A673 (cell line): ENCODE data around the gene CCDC88C.
"Not testable (repeated sequence)": the region's sequence is repeated elsewhere in the genome, so short reads cannot be mapped to it uniquely, and the experiment has no call there.

Experiments used
- EZH2 ChIP-seq: fragments of 200-600 bp; sonication (generic); IDR thresholded peaks from 2 replicates; pipeline ENCODE4 v1.6.1; 2017; ENCODE audit warnings: borderline replicate concordance, low read depth, mild to moderate bottlenecking, mixed read lengths, antibody characterized with exemption, low read length; ENCODE audit not compliant: poor library complexity, severe bottlenecking
- TF ChIP-seq, protein P1 (sequence below): fragments of 300-800, 200-600 bp; sonication (generic); conservative IDR thresholded peaks from 2 replicates; pipeline ENCODE4 v1.5.1; 2017; ENCODE audit warnings: low read depth, mild to moderate bottlenecking, antibody characterized with exemption, low read length, moderate library complexity, mixed read lengths

DNA sequence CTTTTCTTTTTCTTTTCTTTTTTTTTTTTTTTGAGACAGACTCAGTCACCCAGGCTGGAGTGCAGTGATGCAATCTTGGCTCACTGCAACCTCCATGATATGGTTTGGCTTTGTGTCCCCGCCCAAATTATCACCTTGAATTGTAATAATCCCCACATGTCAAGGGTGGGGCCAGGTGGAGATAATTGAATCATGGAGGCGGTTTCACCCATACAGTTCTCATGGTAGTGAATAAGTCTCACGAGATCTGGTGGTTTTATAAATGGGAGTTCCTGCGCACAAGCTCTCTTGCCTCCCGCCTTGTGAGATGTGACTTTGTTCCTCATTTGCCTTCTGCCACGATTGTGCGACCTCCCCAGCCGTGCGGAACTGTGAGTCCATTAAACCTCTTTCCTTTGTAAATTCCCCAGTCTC is 7.9 kb upstream of the CCDC88C start:
- TF ChIP-seq, protein P1, sequence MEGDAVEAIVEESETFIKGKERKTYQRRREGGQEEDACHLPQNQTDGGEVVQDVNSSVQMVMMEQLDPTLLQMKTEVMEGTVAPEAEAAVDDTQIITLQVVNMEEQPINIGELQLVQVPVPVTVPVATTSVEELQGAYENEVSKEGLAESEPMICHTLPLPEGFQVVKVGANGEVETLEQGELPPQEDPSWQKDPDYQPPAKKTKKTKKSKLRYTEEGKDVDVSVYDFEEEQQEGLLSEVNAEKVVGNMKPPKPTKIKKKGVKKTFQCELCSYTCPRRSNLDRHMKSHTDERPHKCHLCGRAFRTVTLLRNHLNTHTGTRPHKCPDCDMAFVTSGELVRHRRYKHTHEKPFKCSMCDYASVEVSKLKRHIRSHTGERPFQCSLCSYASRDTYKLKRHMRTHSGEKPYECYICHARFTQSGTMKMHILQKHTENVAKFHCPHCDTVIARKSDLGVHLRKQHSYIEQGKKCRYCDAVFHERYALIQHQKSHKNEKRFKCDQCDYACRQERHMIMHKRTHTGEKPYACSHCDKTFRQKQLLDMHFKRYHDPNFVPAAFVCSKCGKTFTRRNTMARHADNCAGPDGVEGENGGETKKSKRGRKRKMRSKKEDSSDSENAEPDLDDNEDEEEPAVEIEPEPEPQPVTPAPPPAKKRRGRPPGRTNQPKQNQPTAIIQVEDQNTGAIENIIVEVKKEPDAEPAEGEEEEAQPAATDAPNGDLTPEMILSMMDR = not testable (repeated sequence)
- TF ChIP-seq EZH2 = not testable (repeated sequence)
